Measurements from ENCODE around the gene FUT9. TPM values are rescaled to one million over a fixed set of nuclear protein-coding genes. Genes with fewer than 3 reads are reported as not detected.

The FUT9 gene
- total RNA-seq, 6 experiments from 2014 or later = not detected

DNA sequence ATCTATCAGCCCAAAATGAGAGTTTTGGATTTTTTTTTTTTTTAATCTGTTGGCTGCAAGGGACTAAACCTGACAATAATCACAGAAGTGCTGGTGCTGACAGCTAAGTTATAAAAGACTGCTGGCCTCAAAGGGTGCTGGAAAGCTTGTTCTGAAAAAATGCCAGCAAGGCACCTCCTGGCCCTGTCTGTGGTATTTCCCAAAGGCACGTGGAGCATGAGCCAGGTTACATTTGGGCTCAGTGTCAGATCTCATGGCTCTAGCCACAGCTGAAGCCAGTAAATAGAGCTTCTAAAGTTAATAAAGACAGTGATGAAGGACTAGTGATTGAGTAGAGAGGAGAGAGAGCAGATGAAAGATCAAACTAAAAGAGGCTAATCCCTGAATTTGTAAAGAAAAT, 178.9 kb downstream of the FUT9 start:
- ATAC-seq = no peak
- H3K4me1 ChIP-seq = no peaks in the 10 kb centered on the region

DNA sequence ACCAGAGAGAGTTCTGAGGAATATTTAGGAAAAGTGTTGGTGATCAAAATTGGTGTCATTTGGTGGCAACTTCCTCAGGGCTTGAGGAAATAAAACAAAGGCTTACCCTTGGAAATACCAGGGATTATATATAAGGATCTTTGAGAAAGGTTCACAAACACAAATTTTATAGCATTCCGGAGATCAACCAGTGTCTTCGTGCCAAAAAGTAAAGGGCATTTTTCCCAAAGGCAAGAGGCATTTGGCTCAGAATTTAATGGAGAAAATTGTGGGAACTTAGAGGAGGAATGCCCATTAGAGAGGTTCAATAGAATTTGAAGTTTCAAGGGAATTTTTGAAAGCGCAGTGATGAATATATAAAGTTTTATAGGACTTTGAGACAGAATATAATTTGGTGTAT, 179.5 kb downstream of the FUT9 start:
- Histone ChIP-seq H3K4me3 (no peak overlapping the region), H3K9me3 (no peaks in the 10 kb centered on the region), H3K36me3 (no peaks in the 10 kb centered on the region), H3K27ac (no peak overlapping the region), H3K27me3 (no peaks in the 10 kb centered on the region), H3K4me1 (no peaks in the 10 kb centered on the region)
- intact Hi-C loops (cut with DNase I) = no loop called here
- TF ChIP-seq POLR2A (IDR thresholded peaks at IDR 0.05) = no peak
- TF ChIP-seq, protein P1, sequence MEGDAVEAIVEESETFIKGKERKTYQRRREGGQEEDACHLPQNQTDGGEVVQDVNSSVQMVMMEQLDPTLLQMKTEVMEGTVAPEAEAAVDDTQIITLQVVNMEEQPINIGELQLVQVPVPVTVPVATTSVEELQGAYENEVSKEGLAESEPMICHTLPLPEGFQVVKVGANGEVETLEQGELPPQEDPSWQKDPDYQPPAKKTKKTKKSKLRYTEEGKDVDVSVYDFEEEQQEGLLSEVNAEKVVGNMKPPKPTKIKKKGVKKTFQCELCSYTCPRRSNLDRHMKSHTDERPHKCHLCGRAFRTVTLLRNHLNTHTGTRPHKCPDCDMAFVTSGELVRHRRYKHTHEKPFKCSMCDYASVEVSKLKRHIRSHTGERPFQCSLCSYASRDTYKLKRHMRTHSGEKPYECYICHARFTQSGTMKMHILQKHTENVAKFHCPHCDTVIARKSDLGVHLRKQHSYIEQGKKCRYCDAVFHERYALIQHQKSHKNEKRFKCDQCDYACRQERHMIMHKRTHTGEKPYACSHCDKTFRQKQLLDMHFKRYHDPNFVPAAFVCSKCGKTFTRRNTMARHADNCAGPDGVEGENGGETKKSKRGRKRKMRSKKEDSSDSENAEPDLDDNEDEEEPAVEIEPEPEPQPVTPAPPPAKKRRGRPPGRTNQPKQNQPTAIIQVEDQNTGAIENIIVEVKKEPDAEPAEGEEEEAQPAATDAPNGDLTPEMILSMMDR (IDR thresholded peaks at IDR 0.05) = no peak
- WGBS (ENCODE audit: insufficient coverage, low coverage, low lambda C conversion rate, missing lambda C conversion rate) = 39% methylated on average over 3 of the region's 3 CpGs
- no peak for ATAC-seq
- no peak for DNase-seq

More for the DNA sequence above, 178.9 kb downstream of the FUT9 start:
- Histone ChIP-seq H3K4me3 (no peak overlapping the region), H3K27ac (no peak overlapping the region), H3K9me3 (no peaks in the 10 kb centered on the region), H3K27me3 (no peaks in the 10 kb centered on the region), H3K36me3 (no peaks in the 10 kb centered on the region)
- 7% methylated on average over 1 of the region's 1 CpG for WGBS (ENCODE audit: insufficient coverage, low coverage, low lambda C conversion rate, missing lambda C conversion rate)
- no peak for DNase-seq
- TF ChIP-seq, protein P1 (IDR thresholded peaks at IDR 0.05) = no peak
- TF ChIP-seq POLR2A (IDR thresholded peaks at IDR 0.05) = no peak
- intact Hi-C loops (cut with DNase I) = no loop called here

DNA sequence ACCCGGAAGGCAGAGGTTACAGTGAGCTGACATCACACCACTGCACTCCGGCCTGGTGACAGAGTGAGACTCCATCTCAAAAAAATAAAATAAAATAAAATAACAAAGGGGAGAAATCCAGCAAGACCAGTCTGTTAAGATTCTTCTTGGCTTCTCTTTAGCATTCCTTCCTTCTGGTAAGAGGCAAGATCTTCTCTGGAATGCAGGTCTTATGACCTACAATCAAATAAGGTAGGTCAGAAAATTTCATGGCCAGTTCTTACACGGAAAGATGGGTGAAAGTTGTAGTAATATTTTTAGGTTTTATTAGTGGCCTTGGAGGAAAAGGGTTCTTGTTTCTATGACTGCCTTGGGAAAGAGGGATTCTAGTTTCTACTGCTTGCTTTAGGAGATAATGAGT, 180.9 kb downstream of the FUT9 start:
- Histone ChIP-seq H3K9me3 (no peaks in the 10 kb centered on the region), H3K4me3 (no peak overlapping the region), H3K27me3 (no peaks in the 10 kb centered on the region), H3K4me1 (no peaks in the 10 kb centered on the region), H3K27ac (no peak overlapping the region), H3K36me3 (no peaks in the 10 kb centered on the region)
- DNase-seq = no peak
- WGBS (ENCODE audit: insufficient coverage, low coverage, low lambda C conversion rate, missing lambda C conversion rate) = 35% methylated on average over 3 of the region's 3 CpGs
- ATAC-seq = no peak
- intact Hi-C loops (cut with DNase I) = no loop called here
- TF ChIP-seq, protein P1 (IDR thresholded peaks at IDR 0.05) = no peak
- no peak for TF ChIP-seq POLR2A (IDR thresholded peaks at IDR 0.05)

DNA sequence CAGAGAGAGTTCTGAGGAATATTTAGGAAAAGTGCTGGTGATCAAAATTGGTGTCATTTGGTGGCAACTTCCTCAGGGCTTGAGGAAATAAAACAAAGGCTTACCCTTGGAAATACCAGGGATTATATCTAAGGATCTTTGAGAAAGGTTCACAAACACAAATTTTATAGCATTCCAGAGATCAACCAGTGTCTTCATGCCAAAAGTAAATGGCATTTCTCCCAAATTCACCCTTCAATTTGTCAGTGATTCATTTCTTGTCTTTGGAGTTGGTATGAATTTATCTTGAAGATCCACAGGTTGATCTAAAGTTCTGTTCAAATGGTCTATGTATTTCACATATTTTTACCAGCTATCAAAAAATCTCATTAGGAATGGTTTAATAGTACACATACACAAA, 181.5 kb downstream of the FUT9 start:
- no peak for TF ChIP-seq POLR2A (IDR thresholded peaks at IDR 0.05)
- TF ChIP-seq, protein P1 (IDR thresholded peaks at IDR 0.05) = no peak

DNA sequence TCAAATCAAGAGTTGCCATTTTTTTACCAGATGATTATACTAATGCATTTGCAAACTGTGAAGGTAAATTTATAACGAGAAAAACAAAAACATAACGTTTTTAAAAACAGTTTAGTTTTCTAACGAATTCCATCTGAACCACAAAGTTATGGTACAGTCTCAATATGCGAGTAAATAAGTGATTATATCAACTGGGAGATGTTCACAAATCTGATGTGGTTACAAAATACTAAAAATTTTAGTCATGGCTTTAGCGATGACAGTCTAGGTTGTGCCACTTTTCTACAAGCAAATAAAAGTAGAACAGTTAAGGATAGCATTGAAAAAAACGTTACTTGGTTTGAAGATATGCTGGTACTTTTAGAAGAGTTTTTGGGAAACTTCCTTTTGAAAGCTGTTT, 186.8 kb downstream of the FUT9 start:
- DNase-seq = no peak
- no peak for ATAC-seq
- Histone ChIP-seq H3K4me1 (no peaks in the 10 kb centered on the region), H3K27ac (no peak overlapping the region), H3K36me3 (no peaks in the 10 kb centered on the region), H3K9me3 (no peaks in the 10 kb centered on the region), H3K27me3 (no peaks in the 10 kb centered on the region), H3K4me3 (no peak overlapping the region)
- intact Hi-C loops (cut with DNase I) = no loop called here
- TF ChIP-seq POLR2A (IDR thresholded peaks at IDR 0.05) = no peak
- TF ChIP-seq, protein P1 (IDR thresholded peaks at IDR 0.05) = no peak
- WGBS (ENCODE audit: insufficient coverage, low coverage, low lambda C conversion rate, missing lambda C conversion rate) = 35% methylated on average over 6 of the region's 6 CpGs

More for the DNA sequence above, 181.5 kb downstream of the FUT9 start:
- Histone ChIP-seq H3K9me3 (no peaks in the 10 kb centered on the region), H3K27ac (no peak overlapping the region), H3K36me3 (no peaks in the 10 kb centered on the region), H3K4me1 (no peaks in the 10 kb centered on the region), H3K27me3 (no peaks in the 10 kb centered on the region), H3K4me3 (no peak overlapping the region)
- no peak for DNase-seq
- intact Hi-C loops (cut with DNase I) = no loop called here
- ATAC-seq = no peak
